Transverse colon (tissue), 4 donors: ENCODE data around the gene RAB4B. TPM values are rescaled to one million over a fixed set of nuclear protein-coding genes. Genes with fewer than 3 reads are reported as not detected.
"Not testable (repeated sequence)": the region's sequence is repeated elsewhere in the genome, so short reads cannot be mapped to it uniquely, and the experiment has no call there.

ENCODE experiments used
- DNase-seq: peaks from one replicate; pipeline ENCODE4 v3.0.0-alpha.2; 2019
- H3K27ac ChIP-seq, 4 donors: fragments of 200-600 bp; sonication (generic); 2 replicates each; pipeline ENCODE4 v1.5.1; 2016 to 2018; ENCODE audit warnings: inconsistent platforms in 4 of 4
- H3K27me3 ChIP-seq: fragments of 200-600 bp; sonication (generic); 2 replicates; pipeline ENCODE4 v1.5.1; 2017; ENCODE audit warnings: inconsistent platforms
- H3K36me3 ChIP-seq, 4 donors: fragments of 200-600 bp; sonication (generic); 2 replicates each; pipeline ENCODE4 v1.5.1; 2017 to 2019; ENCODE audit warnings: inconsistent platforms in 4 of 4
- H3K4me1 ChIP-seq, 4 donors: fragments of 200-600 bp; sonication (generic); 2 replicates each; pipeline ENCODE4 v1.5.1; 2017 to 2020; ENCODE audit warnings: inconsistent platforms in 4 of 4
- H3K4me3 ChIP-seq, 4 donors: fragments of 200-600 bp; sonication (generic); 1 replicate in 1 of 4; 2 replicates in 3 of 4; pipeline versions ENCODE4 v1.5.1 to v1.6.1; 2017 to 2019; ENCODE audit warnings: inconsistent platforms in 4 of 4
- H3K9me3 ChIP-seq, 2 donors: fragments of 200-600 bp; sonication (generic); 2 replicates each; pipeline ENCODE4 v1.5.1; 2017 to 2019; ENCODE audit warnings: inconsistent platforms in 2 of 2
- EP300 ChIP-seq: sonication (generic); formaldehyde crosslinking; IDR thresholded peaks from one replicate; pipeline ENCODE4 v1.6.1; 2017; ENCODE audit warnings: antibody characterized with exemption, low read depth
- POLR2A ChIP-seq: fragments of 450-650 bp; IDR thresholded peaks from one replicate; pipeline ENCODE4 v1.6.1; 2016; ENCODE audit warnings: antibody characterized with exemption, mild to moderate bottlenecking, moderate library complexity
- POLR2AphosphoS5 ChIP-seq, 3 donors: sonication (generic); formaldehyde crosslinking; IDR thresholded peaks; one replicate each; pipeline ENCODE4 v1.6.1; 2016; ENCODE audit warnings: antibody characterized with exemption in 3 of 3
- WGBS, 2 donors: methylation state at CpG; one replicate each; pipeline ENCODE4 v1.1.5; 2018; ENCODE audit warnings: low coverage in 1 of 2; 5-methylcytosine and 5-hydroxymethylcytosine counted together
- in situ Hi-C, 4 donors: fragments of 200-750 bp; cut with MboI; loops; one replicate each; pipeline versions ENCODE4 v1.15.0 to v1.15.1; 2017; ENCODE audit warnings: low sequenced_read_pairs in 3 of 4, low pct_ligation_motif_present in 1 of 4, low pct_unique_long_range_greater_than_20kb in 1 of 4
- intact Hi-C: fragments of 100-400 bp; cut with DNase I; formaldehyde crosslinking; loops from one replicate; pipeline ENCODE4 v1.15.1; 2023; ENCODE audit warnings: low total_unique reads
- total RNA-seq, 4 donors: library from RNA; depleted of rRNA; stranded (reverse); fragments of >200 nt; gene quantifications; one replicate each; pipeline ENCODE4 v1.1.0, GENCODE V29; 2016
- TF ChIP-seq, protein P1 (sequence below), 5 experiments: fragments of 200-600 bp in 3 of 5; fragments of 450-650 bp in 2 of 5; sonication (generic) in 3 of 5; IDR thresholded peaks; 1 replicate in 2 of 5; 2 replicates in 3 of 5; pipeline ENCODE4 v1.5.1; 2016 to 2017; ENCODE audit warnings: antibody characterized with exemption in 5 of 5, inconsistent platforms in 3 of 5, mild to moderate bottlenecking in 2 of 5, moderate library complexity in 1 of 5

Gene RAB4B
- total RNA-seq, 4 donors from 2014 or later = 25.9 to 84.2 (median 68.1) TPM

GRCh38 chr19:40818480-40819399 is 40.7 kb downstream of the RAB4B start:
- 29 to 100% methylated on average over 1 to 24 of the region's 36 CpGs for WGBS, 2 donors

DNA sequence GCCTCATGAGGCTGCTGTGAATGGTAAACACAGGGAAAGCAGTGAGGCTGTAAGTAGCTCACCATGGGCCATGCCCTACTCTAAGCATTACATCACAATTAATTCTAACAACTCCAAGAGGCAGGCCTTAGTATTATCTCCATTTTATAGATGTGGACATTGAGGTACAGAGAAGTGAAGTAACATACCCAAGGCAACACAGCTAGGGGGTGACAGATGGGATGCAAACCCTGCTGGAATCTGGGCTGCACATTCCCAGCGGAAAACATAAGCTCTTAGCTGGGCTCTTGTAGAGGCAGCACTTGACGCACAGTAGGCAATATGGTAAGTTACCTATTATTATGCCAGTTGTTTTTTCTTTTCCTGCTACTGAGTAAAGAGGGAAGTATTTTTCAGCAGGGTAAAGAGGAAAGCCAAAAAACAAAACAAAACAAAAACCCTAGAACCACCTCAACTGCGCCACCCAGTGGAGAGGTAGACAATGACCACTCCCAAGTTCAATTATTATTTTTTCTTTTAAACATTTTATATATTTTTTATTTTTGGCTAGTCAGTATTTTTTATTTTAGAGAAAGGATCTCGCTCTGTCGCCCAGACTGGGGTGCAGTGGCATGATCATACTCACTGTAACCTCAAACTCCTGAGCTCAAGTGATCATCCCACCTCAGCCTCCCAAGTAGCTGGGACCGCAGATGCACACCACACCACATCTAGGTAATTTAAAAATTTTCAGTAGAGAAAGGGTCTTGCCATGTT is 41.6 kb downstream of the RAB4B start:
- not testable (repeated sequence) for H3K9me3 ChIP-seq, H3K27me3 ChIP-seq, DNase-seq, H3K36me3 ChIP-seq, H3K4me3 ChIP-seq
- 27 to 45% methylated on average over 5 to 6 of the region's 6 CpGs for WGBS, 2 donors
- in situ Hi-C loops (loop anchor here (5.0 to 25.0 kb wide), 3 partner anchors 107 to 157 kb away; partner anchors contain the start of genes COQ8B (in 1 of the 4) and ITPKC (in 1 of the 4)), intact Hi-C loops (loop anchor here (5.0 kb wide), 1 partner anchor 157 kb away; no protein-coding TSS in a partner anchor)
- peaks cover 6 to 38% (median 19%) of the 10 kb centered on the region in 4 donors for H3K4me1 ChIP-seq
- TF ChIP-seq, protein P1, sequence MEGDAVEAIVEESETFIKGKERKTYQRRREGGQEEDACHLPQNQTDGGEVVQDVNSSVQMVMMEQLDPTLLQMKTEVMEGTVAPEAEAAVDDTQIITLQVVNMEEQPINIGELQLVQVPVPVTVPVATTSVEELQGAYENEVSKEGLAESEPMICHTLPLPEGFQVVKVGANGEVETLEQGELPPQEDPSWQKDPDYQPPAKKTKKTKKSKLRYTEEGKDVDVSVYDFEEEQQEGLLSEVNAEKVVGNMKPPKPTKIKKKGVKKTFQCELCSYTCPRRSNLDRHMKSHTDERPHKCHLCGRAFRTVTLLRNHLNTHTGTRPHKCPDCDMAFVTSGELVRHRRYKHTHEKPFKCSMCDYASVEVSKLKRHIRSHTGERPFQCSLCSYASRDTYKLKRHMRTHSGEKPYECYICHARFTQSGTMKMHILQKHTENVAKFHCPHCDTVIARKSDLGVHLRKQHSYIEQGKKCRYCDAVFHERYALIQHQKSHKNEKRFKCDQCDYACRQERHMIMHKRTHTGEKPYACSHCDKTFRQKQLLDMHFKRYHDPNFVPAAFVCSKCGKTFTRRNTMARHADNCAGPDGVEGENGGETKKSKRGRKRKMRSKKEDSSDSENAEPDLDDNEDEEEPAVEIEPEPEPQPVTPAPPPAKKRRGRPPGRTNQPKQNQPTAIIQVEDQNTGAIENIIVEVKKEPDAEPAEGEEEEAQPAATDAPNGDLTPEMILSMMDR (IDR thresholded peaks at IDR 0.05) = peak; percentile 87 to 95 (median 92)
- H3K27ac ChIP-seq = peak overlapping the region; percentile 50 to 70 (median 54)

More at GRCh38 chr19:40818480-40819399, 40.7 kb downstream of the RAB4B start:
- TF ChIP-seq, protein P1 (IDR thresholded peaks at IDR 0.05) = peak; percentile 26 to 53 (median 33)
- TF ChIP-seq POLR2AphosphoS5 (IDR thresholded peaks at IDR 0.05) = peak in 2 of 3 donors; percentile 24 to 48
- Histone ChIP-seq H3K4me3 (peak overlapping the region in 2 of 4 donors; percentile 17 to 34), H3K27ac (peak overlapping the region; percentile 50 to 70 (median 54)), H3K4me1 (peaks cover 6 to 39% (median 19%) of the 10 kb centered on the region in 4 donors)
- intact Hi-C loops, H3K27me3 ChIP-seq, H3K9me3 ChIP-seq, H3K36me3 ChIP-seq: not testable (repeated sequence)
- in situ Hi-C loops = loop anchor here in 2 of 4 donors (10.0 to 25.0 kb wide), 2 partner anchors 106 to 154 kb away; partner anchors contain the start of genes COQ8B (in 1 of the 2) and ITPKC (in 1 of the 2)
- DNase-seq = peak; percentile 86

DNA sequence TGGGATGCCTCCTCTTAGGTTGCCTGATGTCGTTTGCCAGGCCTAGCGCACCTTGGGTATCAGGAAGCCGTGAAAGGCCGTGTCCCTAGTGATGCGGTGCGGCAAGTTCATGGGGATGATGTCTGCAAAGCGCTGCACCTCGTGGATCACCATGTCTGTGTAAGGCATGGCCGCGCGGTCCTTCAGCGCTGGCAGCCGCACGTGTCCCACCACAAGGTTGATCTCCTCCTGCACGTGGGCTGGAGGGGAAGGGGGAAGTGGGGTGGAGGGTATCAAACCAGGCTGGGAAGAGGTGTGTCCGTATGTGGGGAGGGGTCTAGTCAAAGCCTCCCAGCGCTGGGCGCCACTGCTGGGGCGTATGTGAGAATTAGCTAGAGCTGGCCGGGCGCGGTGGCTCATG is 44.1 kb downstream of the RAB4B start:
- H3K36me3 ChIP-seq = no peaks in the 10 kb centered on the region
- WGBS, 2 donors = 92% methylated on average over 22 of the region's 22 CpGs; no CpG with 5 or more reads in 1 of the 2 donors
- H3K4me3 ChIP-seq = no peak overlapping the region
- TF ChIP-seq POLR2AphosphoS5 (IDR thresholded peaks at IDR 0.05) (no peak), POLR2A (no peak), EP300 (no peak)
- TF ChIP-seq, protein P1 (IDR thresholded peaks at IDR 0.05) = no peak
- no peak for DNase-seq
- intact Hi-C loops = loop anchor here (5.0 kb wide), 1 partner anchor 160 kb away; no protein-coding TSS in a partner anchor
- peak overlapping the region in 2 of 4 donors; percentile 25 to 45 for H3K27ac ChIP-seq
- peaks cover 6 to 38% (median 19%) of the 10 kb centered on the region in 4 donors for H3K4me1 ChIP-seq
- no peaks in the 10 kb centered on the region for H3K9me3 ChIP-seq
- no peaks in the 10 kb centered on the region for H3K27me3 ChIP-seq
- in situ Hi-C loops = loop anchor here in 3 of 4 donors (5.0 to 25.0 kb wide), 3 partner anchors 110 to 160 kb away; partner anchors contain the start of genes COQ8B (in 1 of the 3) and ITPKC (in 1 of the 3)

GRCh38 chr19:40822704-40823553 is 44.9 kb downstream of the RAB4B start:
- peak overlapping the region in 3 of 4 donors; percentile 10 to 45 (median 25) for H3K27ac ChIP-seq
- DNase-seq, H3K9me3 ChIP-seq, H3K36me3 ChIP-seq, H3K4me3 ChIP-seq, H3K27me3 ChIP-seq: not testable (repeated sequence)
- intact Hi-C loops = loop anchor here (5.0 kb wide), 1 partner anchor 161 kb away; no protein-coding TSS in a partner anchor
- WGBS, 2 donors = 71 to 88% methylated on average over 5 to 9 of the region's 9 CpGs
- in situ Hi-C loops = loop anchor here in 3 of 4 donors (5.0 to 25.0 kb wide), 3 partner anchors 111 to 161 kb away; partner anchors contain the start of genes COQ8B (in 1 of the 3) and ITPKC (in 1 of the 3)
- peaks cover 6 to 38% (median 19%) of the 10 kb centered on the region in 4 donors for H3K4me1 ChIP-seq

- H3K4me1 ChIP-seq = peaks cover 0 to 22% (median 9%) of the 10 kb centered on the region in 4 donors
- not testable (repeated sequence) for H3K9me3 ChIP-seq, H3K36me3 ChIP-seq, H3K27me3 ChIP-seq, DNase-seq, H3K4me3 ChIP-seq, H3K27ac ChIP-seq
- intact Hi-C loops (loop anchor here (5.0 kb wide), 1 partner anchor 163 kb away; no protein-coding TSS in a partner anchor), in situ Hi-C loops (loop anchor here in 3 of 4 donors (5.0 to 25.0 kb wide), 3 partner anchors 113 to 163 kb away; partner anchors contain the start of genes COQ8B (in 1 of the 3) and ITPKC (in 1 of the 3))
- WGBS, 2 donors = 80 to 90% methylated on average over 1 to 16 of the region's 16 CpGs
Measured at GRCh38 chr19:40824916-40825315, 46.9 kb downstream of the RAB4B start.
